ENCODE results near the gene PRKG1. TPM values are rescaled to one million over a fixed set of nuclear protein-coding genes. Genes with fewer than 3 reads are reported as not detected.

PRKG1 gene
- total RNA-seq, 1 experiment from 2014 or later, result 16.5 TPM

DNA sequence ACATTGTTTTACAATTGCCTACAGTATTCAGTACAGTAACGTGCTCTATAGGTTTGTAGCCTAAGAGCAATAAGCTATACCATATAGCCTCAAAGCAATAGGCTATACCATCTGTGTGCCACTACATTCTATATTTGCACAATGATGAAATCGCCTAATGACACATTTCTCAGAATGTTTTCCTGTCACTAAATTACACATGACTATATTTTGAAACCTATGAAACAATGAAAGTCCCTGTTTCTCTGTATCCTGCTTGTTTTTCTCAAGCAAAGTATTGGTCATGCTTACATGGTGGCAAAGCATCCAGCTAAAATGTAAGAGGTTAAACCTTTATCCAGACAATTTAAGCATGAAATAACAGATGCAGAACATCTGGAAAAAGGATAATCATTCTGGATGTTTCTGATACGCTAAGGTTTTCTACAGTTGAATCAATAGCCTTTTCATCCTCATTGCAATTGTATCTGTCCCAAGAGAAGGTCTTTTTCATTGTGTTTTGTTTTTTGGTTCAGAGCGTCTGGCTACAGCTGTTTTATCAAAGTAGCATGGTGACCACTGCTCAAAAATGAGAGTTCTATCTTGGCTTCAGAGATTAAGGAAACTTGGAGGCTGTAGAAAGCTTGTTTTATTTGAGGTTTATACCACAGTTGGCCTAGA, 543.4 kb downstream of the PRKG1 start:
- H3K9me3 Mint-ChIP-seq, result peaks cover 3% of the 10 kb centered on the region
- no peak for ATAC-seq
- DNase-seq (ENCODE audit: low spot score), result no peak
- H3K27me3 Mint-ChIP-seq (ENCODE audit: low read depth), result no peaks in the 10 kb centered on the region
- H3K27ac Mint-ChIP-seq, result no peak overlapping the region
- CTCF ChIA-PET, result no interaction called here
- TF ChIP-seq EMX1 (CRISPR knock-in tag; IDR thresholded peaks at IDR 0.05), result no peak
- no peak for TF ChIP-seq ZNF396 (CRISPR knock-in tag; IDR thresholded peaks at IDR 0.05; ENCODE audit: borderline replicate concordance)
- TF ChIP-seq, protein P1, sequence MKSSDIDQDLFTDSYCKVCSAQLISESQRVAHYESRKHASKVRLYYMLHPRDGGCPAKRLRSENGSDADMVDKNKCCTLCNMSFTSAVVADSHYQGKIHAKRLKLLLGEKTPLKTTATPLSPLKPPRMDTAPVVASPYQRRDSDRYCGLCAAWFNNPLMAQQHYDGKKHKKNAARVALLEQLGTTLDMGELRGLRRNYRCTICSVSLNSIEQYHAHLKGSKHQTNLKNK (CRISPR knock-in tag; IDR thresholded peaks at IDR 0.05), result no peak
- no peak for TF ChIP-seq ZNF121 (CRISPR knock-in tag; IDR thresholded peaks at IDR 0.05)
- TF ChIP-seq, protein P2, sequence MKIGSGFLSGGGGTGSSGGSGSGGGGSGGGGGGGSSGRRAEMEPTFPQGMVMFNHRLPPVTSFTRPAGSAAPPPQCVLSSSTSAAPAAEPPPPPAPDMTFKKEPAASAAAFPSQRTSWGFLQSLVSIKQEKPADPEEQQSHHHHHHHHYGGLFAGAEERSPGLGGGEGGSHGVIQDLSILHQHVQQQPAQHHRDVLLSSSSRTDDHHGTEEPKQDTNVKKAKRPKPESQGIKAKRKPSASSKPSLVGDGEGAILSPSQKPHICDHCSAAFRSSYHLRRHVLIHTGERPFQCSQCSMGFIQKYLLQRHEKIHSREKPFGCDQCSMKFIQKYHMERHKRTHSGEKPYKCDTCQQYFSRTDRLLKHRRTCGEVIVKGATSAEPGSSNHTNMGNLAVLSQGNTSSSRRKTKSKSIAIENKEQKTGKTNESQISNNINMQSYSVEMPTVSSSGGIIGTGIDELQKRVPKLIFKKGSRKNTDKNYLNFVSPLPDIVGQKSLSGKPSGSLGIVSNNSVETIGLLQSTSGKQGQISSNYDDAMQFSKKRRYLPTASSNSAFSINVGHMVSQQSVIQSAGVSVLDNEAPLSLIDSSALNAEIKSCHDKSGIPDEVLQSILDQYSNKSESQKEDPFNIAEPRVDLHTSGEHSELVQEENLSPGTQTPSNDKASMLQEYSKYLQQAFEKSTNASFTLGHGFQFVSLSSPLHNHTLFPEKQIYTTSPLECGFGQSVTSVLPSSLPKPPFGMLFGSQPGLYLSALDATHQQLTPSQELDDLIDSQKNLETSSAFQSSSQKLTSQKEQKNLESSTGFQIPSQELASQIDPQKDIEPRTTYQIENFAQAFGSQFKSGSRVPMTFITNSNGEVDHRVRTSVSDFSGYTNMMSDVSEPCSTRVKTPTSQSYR (CRISPR knock-in tag; IDR thresholded peaks at IDR 0.05), result no peak
- TF ChIP-seq, protein P3, sequence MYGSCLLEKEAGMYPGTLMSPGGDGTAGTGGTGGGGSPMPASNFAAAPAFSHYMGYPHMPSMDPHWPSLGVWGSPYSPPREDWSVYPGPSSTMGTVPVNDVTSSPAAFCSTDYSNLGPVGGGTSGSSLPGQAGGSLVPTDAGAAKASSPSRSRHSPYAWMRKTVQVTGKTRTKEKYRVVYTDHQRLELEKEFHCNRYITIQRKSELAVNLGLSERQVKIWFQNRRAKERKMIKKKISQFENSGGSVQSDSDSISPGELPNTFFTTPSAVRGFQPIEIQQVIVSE (CRISPR knock-in tag; IDR thresholded peaks at IDR 0.05; ENCODE audit: borderline replicate concordance), result no peak
- TF ChIP-seq NFYB (CRISPR knock-in tag; conservative IDR thresholded peaks at IDR 0.05; ENCODE audit: low read depth), result no peak
- no peak for TF ChIP-seq ETV6 (CRISPR knock-in tag; IDR thresholded peaks at IDR 0.05)
- TF ChIP-seq, protein P4, sequence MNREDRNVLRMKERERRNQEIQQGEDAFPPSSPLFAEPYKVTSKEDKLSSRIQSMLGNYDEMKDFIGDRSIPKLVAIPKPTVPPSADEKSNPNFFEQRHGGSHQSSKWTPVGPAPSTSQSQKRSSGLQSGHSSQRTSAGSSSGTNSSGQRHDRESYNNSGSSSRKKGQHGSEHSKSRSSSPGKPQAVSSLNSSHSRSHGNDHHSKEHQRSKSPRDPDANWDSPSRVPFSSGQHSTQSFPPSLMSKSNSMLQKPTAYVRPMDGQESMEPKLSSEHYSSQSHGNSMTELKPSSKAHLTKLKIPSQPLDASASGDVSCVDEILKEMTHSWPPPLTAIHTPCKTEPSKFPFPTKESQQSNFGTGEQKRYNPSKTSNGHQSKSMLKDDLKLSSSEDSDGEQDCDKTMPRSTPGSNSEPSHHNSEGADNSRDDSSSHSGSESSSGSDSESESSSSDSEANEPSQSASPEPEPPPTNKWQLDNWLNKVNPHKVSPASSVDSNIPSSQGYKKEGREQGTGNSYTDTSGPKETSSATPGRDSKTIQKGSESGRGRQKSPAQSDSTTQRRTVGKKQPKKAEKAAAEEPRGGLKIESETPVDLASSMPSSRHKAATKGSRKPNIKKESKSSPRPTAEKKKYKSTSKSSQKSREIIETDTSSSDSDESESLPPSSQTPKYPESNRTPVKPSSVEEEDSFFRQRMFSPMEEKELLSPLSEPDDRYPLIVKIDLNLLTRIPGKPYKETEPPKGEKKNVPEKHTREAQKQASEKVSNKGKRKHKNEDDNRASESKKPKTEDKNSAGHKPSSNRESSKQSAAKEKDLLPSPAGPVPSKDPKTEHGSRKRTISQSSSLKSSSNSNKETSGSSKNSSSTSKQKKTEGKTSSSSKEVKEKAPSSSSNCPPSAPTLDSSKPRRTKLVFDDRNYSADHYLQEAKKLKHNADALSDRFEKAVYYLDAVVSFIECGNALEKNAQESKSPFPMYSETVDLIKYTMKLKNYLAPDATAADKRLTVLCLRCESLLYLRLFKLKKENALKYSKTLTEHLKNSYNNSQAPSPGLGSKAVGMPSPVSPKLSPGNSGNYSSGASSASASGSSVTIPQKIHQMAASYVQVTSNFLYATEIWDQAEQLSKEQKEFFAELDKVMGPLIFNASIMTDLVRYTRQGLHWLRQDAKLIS (CRISPR knock-in tag; IDR thresholded peaks at IDR 0.05; ENCODE audit: borderline replicate concordance), result no peak
- no peak for TF ChIP-seq GABPB1 (CRISPR knock-in tag; IDR thresholded peaks at IDR 0.05)
- TF ChIP-seq FOXK1 (CRISPR knock-in tag; IDR thresholded peaks at IDR 0.05), result no peak
- TF ChIP-seq, protein P5, sequence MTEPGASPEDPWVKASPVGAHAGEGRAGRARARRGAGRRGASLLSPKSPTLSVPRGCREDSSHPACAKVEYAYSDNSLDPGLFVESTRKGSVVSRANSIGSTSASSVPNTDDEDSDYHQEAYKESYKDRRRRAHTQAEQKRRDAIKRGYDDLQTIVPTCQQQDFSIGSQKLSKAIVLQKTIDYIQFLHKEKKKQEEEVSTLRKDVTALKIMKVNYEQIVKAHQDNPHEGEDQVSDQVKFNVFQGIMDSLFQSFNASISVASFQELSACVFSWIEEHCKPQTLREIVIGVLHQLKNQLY (CRISPR knock-in tag; IDR thresholded peaks at IDR 0.05), result no peak
- H3K36me3 Mint-ChIP-seq, result no peaks in the 10 kb centered on the region
- H3K4me1 Mint-ChIP-seq, result peaks cover 11% of the 10 kb centered on the region
- POLR2A ChIA-PET, result no interaction called here
- H3K4me3 Mint-ChIP-seq, result no peak overlapping the region

DNA sequence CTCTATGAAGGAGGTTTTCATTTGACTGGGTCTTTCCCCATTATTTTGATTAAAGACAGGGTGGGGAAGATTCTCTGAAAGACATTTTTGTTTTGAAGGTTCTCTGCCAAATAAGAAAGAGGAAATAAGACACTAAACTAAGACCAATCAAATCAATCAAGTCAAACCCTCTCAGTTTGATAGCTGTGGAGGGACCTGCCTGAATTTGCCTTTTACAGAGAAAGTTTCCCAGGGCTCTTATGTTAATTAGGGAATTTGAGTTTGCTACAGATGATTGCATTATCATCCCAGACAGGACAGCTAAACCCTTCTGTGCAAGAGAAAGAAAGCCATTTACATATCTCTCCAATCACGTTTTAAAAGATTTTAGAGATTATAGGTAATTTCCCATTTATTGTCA, 545.1 kb downstream of the PRKG1 start:
- Mint-ChIP-seq H3K36me3 (no peaks in the 10 kb centered on the region), H3K4me1 (peaks cover 11% of the 10 kb centered on the region), H3K27ac (no peak overlapping the region), H3K27me3 (ENCODE audit: low read depth) (no peaks in the 10 kb centered on the region), H3K4me3 (no peak overlapping the region), H3K9me3 (peaks cover 3% of the 10 kb centered on the region)
- ChIA-PET CTCF (no interaction called here), POLR2A (no interaction called here)
- DNase-seq (ENCODE audit: low spot score) (no peak), ATAC-seq (peak; percentile 26; the same call in 1 of the 2 replicates)
- TF ChIP-seq FOXJ3 (CRISPR knock-in tag; IDR thresholded peaks at IDR 0.05; ENCODE audit: borderline replicate concordance), result no peak
- no peak for TF ChIP-seq NR2C2 (CRISPR knock-in tag; IDR thresholded peaks at IDR 0.05)
- TF ChIP-seq ZNF671 (CRISPR knock-in tag; IDR thresholded peaks at IDR 0.05), result no peak
- TF ChIP-seq, protein P6, sequence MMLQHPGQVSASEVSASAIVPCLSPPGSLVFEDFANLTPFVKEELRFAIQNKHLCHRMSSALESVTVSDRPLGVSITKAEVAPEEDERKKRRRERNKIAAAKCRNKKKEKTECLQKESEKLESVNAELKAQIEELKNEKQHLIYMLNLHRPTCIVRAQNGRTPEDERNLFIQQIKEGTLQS (CRISPR knock-in tag; conservative IDR thresholded peaks at IDR 0.05), result no peak
- TF ChIP-seq, protein P4 (CRISPR knock-in tag; IDR thresholded peaks at IDR 0.05; ENCODE audit: borderline replicate concordance), result no peak
- TF ChIP-seq ESRRA (CRISPR knock-in tag; IDR thresholded peaks at IDR 0.05; ENCODE audit: borderline replicate concordance), result no peak
- TF ChIP-seq, protein P7, sequence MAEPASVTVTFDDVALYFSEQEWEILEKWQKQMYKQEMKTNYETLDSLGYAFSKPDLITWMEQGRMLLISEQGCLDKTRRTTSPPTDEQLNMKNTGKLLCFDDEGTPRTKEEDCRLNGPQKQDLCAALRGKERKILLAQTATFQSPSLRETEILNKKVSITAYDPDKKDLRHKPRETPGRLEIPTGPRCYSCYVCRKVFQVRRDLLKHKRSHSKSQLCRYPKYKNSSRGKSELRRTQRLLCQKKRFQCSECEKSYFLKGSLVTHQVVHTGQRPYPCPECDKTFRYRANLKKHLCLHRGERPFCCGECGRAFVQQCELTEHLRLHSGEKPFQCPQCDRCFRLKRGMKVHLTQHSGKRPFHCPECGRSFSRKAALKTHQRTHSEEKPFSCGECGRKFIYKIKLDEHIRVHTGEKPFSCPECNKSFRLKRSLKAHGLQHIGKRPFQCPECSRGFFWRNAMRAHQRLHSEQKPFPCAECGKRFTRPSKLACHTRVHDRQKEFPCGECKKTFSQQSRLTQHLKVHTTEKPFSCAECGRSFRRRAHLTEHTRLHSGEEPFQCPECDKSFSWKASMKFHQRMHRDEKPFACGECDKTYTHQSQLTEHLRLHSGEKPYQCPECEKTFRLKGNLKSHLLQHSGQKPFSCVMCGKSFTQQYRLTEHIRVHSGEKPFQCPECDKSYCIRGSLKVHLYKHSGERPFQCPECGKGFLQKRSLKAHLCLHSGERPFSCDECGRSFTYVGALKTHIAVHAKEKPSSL (CRISPR knock-in tag; conservative IDR thresholded peaks at IDR 0.05), result no peak

All from WTC11 (cell line).